GM12891 (cell line): Measurements from ENCODE around the gene SHKBP1.

Experiments
- POLR2A ChIP-seq: IDR thresholded peaks from 2 replicates; pipeline ENCODE4 v1.6.1; 2011; ENCODE audit warnings: low read depth, low read length, control low read depth
- TAF1 ChIP-seq: IDR thresholded peaks from 2 replicates; pipeline ENCODE4 v1.6.1; 2011; ENCODE audit warnings: low read depth, low read length, control low read depth

GRCh38 chr19:40614622-40615411 lies 38.1 kb downstream of the SHKBP1 start:
- TF ChIP-seq TAF1 = no peak
- no peak for TF ChIP-seq POLR2A
